ENCODE data around the gene MRGPRX1.
"Not testable (repeated sequence)": the region's sequence is repeated elsewhere in the genome, so short reads cannot be mapped to it uniquely, and the experiment has no call there.

The MRGPRX1 gene

GRCh38 chr11:18907391-18907790, 31.8 kb downstream of the MRGPRX1 start:
- Mint-ChIP-seq H3K36me3 (ENCODE audit: low read depth) (no peaks in the 10 kb centered on the region), H3K4me3 (no peak overlapping the region), H3K27ac (no peak overlapping the region), H3K9me3 (no peaks in the 10 kb centered on the region), H3K27me3 (peaks cover 23% of the 10 kb centered on the region), H3K4me1 (ENCODE audit: low read depth) (no peaks in the 10 kb centered on the region)

- H3K4me1 Mint-ChIP-seq (ENCODE audit: low read depth); H3K9me3 Mint-ChIP-seq; H3K36me3 Mint-ChIP-seq (ENCODE audit: low read depth); H3K27ac Mint-ChIP-seq; H3K4me3 Mint-ChIP-seq: not testable (repeated sequence)
- peaks cover 48% of the 10 kb centered on the region for H3K27me3 Mint-ChIP-seq
Observed at GRCh38 chr11:18900637-18901036, 38.6 kb downstream of the MRGPRX1 start.

GRCh38 chr11:18900151-18900611, 39.0 kb downstream of the MRGPRX1 start:
- H3K27me3 Mint-ChIP-seq, result peaks cover 48% of the 10 kb centered on the region
- H3K4me3 Mint-ChIP-seq; H3K9me3 Mint-ChIP-seq; H3K36me3 Mint-ChIP-seq (ENCODE audit: low read depth); H3K27ac Mint-ChIP-seq; H3K4me1 Mint-ChIP-seq (ENCODE audit: low read depth): not testable (repeated sequence)

- not testable (repeated sequence) for H3K36me3 Mint-ChIP-seq (ENCODE audit: low read depth); H3K4me1 Mint-ChIP-seq (ENCODE audit: low read depth); H3K27ac Mint-ChIP-seq; H3K4me3 Mint-ChIP-seq
- H3K27me3 Mint-ChIP-seq, result peaks cover 13% of the 10 kb centered on the region
- peaks cover 14% of the 10 kb centered on the region for H3K9me3 Mint-ChIP-seq
Observed at GRCh38 chr11:18891712-18892111, 47.5 kb downstream of the MRGPRX1 start.

GRCh38 chr11:18890615-18891014, 48.6 kb downstream of the MRGPRX1 start:
- no peaks in the 10 kb centered on the region for H3K4me1 Mint-ChIP-seq (ENCODE audit: low read depth)
- no peaks in the 10 kb centered on the region for H3K36me3 Mint-ChIP-seq (ENCODE audit: low read depth)
- peaks cover 16% of the 10 kb centered on the region for H3K27me3 Mint-ChIP-seq
- no peak overlapping the region for H3K4me3 Mint-ChIP-seq
- H3K9me3 Mint-ChIP-seq, result peaks cover 9% of the 10 kb centered on the region
- no peak overlapping the region for H3K27ac Mint-ChIP-seq

Measured in stimulated activated naive CD8-positive, alpha-beta T cell treated with anti-CD3 and anti-CD28 coated beads, Interleukin-15, Interleukin-2, amounts not matched to agents 100 ng/mL and 50 ng/mL, for 24 hours (primary cell).